Medulla oblongata (tissue), 1 donor: ENCODE results near the gene GET4.

ENCODE experiments used
- DNase-seq: peaks from one replicate; pipeline ENCODE4 v3.0.0-alpha.2; 2015; ENCODE audit errors: extremely low spot score

The GET4 gene

GRCh38 chr7:886626-887487 lies 10.5 kb downstream of the GET4 start:
- no peak for DNase-seq

- no peak for DNase-seq
Observed at GRCh38 chr7:887488-887820, 11.1 kb downstream of the GET4 start.

- DNase-seq, result no peak
Observed at GRCh38 chr7:888081-889024, 12.0 kb downstream of the GET4 start.

GRCh38 chr7:889025-889390 lies 12.7 kb downstream of the GET4 start:
- no peak for DNase-seq

GRCh38 chr7:889391-889790 lies 13.0 kb downstream of the GET4 start:
- DNase-seq, result no peak

- DNase-seq, result no peak
Observed at GRCh38 chr7:890868-891267, 14.5 kb downstream of the GET4 start.

- DNase-seq, result no peak
Observed at GRCh38 chr7:891291-891690, 14.9 kb downstream of the GET4 start.

GRCh38 chr7:891805-892204 lies 15.5 kb downstream of the GET4 start:
- no peak for DNase-seq

GRCh38 chr7:892648-893593 lies 16.6 kb downstream of the GET4 start:
- no peak for DNase-seq

GRCh38 chr7:893686-894085 lies 17.3 kb downstream of the GET4 start:
- no peak for DNase-seq

GRCh38 chr7:894164-894867 lies 18.0 kb downstream of the GET4 start:
- no peak for DNase-seq

GRCh38 chr7:894927-895450 lies 18.6 kb downstream of the GET4 start:
- no peak for DNase-seq

GRCh38 chr7:895451-896052 lies 19.2 kb downstream of the GET4 start:
- DNase-seq, result no peak

GRCh38 chr7:896346-897075 lies 20.2 kb downstream of the GET4 start:
- no peak for DNase-seq

- no peak for DNase-seq
Observed at GRCh38 chr7:897086-897485, 20.7 kb downstream of the GET4 start.

GRCh38 chr7:897771-898376 lies 21.5 kb downstream of the GET4 start:
- DNase-seq, result no peak

- no peak for DNase-seq
Observed at GRCh38 chr7:898460-898854, 22.1 kb downstream of the GET4 start.

GRCh38 chr7:898855-899681 lies 22.7 kb downstream of the GET4 start:
- DNase-seq, result no peak
